Central memory CD4-positive, alpha-beta T cell (primary cell): ENCODE results near the gene CAPRIN2.
A peak's percentile ranks its signal among the peaks of the same experiment; 100 is the strongest.

Source experiments
- DNase-seq: peaks from one replicate; pipeline ENCODE4 v3.0.0; 2022

Gene CAPRIN2

DNA sequence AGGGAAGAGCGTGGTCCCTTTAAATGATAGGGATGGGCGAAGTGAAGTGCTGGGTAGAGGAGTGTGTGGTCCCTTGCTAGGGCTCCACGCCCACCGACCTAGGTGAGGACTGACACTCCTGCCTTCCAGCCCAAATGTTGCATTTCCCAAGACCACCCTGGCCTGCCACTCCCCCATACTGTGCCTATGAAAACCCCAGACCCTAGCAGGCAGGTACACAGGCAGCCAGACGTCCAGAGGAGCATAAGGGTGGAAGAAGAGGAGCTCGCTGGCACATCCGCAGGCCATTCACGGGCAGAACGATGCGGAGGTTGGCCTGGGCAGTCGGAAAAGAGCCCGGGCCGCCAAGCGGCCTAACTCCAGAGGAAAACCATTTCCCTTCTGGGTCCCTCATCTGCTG lies 58.3 kb downstream of the CAPRIN2 start:
- no peak for DNase-seq

DNA sequence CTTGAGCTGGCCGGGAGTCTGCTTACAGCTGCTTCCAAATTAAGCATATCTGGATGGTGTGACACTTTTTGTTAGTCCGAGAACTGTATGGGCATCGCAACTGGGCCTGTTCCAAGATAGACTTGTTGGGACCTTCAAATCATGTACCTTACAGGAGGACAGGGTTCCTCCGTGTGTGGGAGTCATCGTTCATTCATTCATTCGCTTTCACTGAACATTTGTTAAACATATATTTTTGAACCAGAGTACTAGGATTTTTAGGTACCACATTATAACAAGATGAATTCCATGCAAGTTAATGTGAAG lies 58.7 kb downstream of the CAPRIN2 start:
- DNase-seq: no peak

DNA sequence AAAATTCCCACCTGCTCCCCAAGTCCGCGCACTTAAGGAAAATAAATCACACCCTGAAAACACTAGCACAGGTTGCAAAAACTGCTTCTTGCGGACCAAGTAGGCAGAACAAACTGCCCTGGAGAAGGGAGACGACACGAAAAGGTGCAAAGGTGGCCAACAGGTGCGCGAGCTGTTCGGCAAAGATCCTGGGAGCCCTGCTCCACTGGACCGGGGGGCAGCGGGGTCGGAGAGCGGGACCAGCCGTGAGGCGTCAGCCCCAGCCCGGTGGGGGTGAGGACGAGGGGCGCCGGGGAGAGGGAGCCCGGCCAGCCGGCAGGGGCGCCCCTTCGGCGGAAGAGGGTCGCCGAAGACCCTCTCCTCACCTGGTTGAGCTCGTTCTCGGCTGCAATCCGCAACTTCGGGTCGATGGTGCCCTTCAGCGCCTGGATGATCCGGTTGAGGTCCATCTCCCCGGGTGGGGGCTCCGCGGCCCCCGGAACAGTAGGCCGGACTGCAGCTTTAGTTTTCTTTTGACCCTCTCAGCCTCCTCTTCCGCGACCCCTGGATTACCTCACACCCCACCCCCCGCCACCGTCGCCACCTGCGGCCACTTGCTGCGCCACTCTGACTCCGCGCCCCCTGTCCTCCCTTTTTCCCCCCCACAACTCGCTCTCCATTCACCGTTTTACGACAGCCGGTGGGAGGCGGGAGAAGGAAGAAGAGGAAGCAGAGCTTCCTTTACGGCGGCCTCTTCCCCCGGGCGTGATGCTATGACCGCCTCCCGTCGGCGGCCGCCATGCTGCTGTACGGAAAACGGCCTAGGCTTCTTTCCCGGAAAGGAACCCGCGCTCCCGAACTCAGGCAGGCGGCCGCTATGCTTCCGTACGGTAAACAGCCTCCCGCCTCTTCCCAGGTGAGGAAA lies 59.3 kb downstream of the CAPRIN2 start, which contains the start of gene IPO8:
TSS of gene IPO8 (minus strand) at position 671 of the 904 bp plus-strand sequence. CDS start at position 449, 222 bp downstream.
- DNase-seq: peak; percentile 80

DNA sequence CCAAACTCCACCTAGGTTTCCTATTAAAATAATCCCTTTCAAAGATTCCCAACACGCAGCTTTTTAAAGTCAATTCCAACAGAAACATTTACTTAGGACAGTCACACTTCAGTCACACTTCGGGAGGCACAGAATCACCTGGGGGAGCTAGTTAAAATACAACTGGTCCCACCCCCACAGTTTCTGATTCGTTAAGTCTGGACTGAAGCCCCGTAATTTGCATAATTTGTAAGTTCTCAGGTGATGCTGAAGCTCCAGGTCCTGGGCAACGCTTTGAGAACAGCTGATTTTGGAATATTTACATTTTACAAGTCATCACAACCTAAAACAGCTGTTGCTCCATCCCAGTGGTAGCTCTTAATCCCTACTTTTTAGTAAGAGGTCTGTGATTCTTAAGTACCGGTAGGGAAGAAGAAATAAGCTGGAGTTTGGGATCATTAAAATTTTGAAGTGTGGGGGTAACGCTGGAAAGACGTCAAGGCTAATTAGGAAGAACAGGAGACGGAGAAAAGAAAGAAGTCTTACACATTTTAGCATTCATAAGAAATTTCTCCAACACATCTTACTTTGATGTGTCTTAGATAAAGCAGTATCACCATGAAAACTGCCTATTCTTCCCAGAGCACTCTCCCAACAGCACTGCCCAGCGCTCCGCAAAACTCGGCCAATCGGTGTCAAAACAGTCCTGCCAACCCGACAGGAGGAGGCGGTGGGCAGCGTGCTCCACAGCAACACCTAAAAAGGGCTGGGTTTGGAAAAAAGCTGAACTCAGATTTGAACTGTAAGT lies 60.1 kb downstream of the CAPRIN2 start:
- no peak for DNase-seq

DNA sequence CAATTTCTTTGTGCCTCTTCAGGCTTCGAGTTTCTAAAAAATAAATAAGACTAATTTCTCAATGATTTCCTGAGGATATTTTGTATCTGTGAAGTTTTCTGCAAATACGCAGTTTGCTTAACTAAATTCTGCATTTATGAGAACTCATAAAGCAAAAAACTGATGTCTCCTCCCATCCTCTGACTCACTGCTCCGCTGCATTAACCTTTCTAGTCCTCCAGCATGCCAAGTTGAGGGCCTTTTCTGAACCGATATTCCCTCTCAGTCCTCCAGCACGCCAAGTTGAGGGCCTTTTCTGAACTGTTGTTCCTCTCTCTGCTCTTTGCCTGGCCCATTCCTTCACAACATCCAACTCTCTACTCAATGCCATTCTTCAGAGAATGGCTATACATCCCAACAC lies 62.3 kb downstream of the CAPRIN2 start:
- DNase-seq: no peak

DNA sequence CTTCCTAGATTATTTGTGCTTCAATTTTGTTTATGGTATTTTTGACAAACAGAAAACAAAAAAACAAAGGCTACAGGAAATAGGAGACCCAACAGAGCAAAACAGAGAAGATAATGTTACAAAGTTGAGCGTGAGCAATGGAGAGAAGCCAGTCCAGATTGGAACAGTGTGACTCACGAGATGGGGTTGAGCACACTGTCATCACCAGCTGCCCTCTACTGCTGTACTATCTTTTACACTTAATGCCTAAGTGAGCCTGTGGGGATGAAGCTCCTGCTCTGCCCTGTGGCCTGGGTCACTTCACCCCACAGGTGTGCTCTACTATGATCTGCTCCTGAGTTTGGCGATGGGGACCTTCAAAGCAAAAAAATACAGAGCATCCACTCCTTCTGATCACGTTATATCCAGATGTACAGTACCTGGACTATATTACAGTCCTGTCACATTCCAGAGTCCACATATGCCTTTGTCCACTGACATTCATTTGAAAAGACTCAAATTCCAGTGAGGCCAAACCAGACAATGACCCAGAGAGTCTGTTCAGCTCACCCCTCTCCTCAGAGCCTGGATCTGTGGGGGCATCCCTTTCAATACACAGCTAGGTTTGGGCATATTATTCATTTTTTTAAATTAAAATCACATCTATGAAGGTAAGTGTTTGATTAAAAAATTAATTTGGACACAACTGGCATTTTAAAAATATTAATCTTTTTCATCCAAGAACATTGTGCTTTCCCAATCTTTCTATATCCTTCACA lies 63.5 kb downstream of the CAPRIN2 start:
- no peak for DNase-seq

DNA sequence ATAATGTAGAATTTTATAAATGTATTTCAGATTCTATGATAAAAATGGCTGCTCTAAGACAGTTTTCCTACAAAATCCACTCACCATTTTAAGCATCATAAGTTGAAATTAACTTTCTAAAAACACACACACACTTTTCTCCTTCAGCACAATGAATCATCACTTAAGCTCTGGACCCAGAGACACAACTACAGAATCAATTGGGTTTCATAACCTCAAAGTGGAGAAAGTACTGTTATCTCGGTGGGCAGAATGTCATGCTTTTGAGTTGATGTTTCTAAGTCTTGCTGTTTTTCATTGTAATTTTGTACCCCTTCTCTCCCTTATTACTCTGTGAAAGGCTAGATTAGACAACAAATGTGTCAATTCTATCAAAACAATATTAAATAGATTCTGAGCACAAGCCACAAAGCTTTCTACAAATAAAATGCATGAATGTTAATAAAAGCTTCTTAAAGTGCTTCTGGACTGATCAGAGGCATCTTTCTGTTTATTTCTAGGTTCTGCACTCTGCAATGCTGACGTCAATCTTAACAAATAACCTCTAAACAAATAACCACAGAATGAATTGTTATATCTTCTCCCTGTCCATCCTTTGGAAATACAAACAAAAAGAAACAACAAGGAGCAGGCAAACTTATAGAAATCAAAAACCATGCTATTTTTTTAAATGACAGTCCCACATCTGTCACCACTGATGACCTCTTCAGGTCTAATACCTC lies 67.3 kb downstream of the CAPRIN2 start:
- DNase-seq: no peak

DNA sequence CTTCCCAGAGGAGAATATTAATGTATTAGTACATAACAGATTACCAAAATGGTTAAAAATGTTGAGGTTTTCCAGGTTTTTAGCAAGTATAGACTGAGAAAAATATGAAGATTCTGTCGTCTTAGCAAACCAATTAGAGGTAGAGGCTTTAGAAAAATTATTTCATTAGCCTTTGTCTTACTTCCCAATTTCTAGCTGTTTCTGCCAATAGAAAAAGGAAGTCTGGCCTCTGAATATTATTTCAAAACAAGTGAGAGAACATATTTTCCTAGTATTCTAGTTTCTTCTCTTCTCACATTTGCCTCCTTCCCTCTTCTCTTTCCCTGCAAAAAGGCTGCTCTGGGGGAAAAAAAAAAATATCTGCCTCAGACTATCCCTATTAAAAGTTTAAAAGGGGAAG lies 75.5 kb downstream of the CAPRIN2 start:
- no peak for DNase-seq

DNA sequence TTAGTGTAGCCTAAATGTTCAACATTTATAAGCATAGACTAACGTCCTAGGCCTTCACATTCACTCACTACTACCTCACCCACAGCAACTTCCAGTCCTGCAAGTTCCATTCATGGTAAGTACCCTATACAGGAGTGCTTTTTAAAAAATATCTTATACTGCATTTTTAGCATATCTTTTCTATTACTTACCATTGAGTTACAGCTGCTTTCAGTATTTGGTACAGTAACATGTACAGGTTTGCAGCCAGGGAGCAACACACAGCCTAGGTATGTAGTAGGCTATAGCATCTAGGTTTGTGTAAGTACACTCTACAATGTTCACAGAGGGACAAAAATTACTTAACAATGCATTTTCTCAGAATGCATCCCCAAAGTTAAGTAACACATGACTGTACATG lies 76.5 kb downstream of the CAPRIN2 start:
- no peak for DNase-seq

DNA sequence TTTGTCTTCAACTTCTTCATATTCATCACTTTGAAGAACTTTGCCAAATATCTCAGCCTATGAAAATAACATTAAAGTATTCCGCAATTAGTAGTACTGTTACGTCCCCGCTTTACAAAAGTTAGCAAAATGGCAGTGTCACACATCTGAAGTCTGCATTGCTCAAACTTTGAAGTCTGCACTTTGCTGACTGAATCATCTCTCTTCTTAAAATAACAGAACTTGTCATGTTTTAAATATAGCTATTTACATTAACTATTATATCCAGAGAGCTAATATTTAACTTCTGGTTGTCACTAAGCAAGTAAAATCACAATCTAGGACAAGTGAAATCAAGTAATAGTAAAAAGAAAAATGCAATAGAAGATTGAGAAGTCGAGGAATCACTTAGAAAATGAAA lies 93.5 kb downstream of the CAPRIN2 start:
- DNase-seq: no peak
